Activated CD8-positive, alpha-beta memory T cell treated with anti-CD3 and anti-CD28 coated beads, Interleukin-2, amount 50 U/mL, for 4 hours (primary cell): ENCODE results near the gene MEF2D.

Experiments used
- DNase-seq: peaks from one replicate; pipeline ENCODE4 v3.0.0-alpha.2; 2020

MEF2D gene

DNA sequence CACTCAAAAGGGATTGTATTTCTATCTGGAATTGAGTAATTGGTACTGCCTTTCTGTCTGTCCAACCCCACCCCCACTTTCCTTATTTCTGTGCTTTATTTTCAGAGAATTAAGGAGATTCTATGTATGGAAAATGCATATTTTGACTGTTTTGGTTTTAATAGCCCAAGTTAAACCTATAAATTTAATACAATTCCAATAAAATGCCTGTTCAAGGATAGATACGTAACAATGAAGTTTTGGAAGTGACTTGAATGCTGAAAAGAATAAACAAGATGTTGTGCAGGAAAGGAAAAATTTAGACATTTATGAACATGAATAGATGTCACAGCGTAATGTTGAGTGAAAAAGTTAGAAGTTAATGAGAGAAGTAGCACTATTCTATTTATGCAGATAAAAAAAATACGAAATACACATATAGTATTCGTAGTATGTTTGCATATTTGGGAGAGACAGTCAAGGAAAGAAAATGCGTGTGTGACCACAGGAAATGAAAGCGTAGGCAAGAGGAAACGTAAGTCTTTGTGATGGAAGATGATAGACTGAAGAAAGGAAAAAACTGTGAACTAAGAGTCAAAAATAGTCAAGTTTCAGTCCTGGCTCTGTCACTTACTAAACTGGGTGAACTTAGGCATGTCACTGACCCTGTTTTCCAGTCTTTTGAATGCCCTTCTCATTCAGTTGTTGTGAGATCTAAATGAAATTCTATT, 62.1 kb downstream of the MEF2D start:
- no peak for DNase-seq

DNA sequence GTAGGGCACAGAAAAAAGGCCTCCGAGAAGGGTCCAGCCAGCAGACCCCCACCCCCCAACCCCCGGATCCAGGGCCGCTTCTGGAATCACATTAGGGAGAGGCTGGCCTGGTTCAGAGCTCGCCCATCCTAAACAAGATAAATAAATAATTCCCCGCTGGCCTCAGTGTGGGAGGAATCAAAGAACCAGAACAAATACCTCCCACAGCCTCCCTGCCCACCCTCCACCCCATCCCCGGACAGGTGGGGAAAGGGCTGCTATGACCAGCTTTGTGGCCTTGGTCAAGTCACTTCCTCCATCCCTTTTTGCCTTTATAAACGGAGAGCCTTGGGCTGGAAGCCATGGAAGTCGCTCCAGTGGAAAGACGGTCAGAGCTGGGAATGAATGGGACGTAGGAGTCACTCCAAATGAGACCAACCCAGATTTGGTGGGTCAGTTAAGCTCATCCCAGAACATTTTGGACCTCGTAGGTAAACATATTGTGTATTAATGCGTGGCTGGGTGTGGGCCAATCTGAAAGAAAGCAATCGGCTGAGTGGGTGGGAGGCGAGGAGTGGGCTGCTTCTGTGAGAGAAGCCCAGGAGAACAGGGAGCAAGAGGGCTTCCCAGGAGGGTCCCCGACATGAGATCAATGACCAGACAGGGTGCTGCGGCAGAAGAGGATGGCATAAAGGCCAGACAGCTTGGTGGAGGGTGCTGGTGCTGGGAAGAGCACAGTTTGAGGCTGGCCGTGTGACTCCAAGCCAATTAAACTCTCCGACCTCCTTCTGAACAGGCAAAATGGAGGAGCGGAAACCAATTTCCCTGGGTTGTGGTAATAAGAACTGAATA, 63.3 kb downstream of the MEF2D start:
- no peak for DNase-seq

DNA sequence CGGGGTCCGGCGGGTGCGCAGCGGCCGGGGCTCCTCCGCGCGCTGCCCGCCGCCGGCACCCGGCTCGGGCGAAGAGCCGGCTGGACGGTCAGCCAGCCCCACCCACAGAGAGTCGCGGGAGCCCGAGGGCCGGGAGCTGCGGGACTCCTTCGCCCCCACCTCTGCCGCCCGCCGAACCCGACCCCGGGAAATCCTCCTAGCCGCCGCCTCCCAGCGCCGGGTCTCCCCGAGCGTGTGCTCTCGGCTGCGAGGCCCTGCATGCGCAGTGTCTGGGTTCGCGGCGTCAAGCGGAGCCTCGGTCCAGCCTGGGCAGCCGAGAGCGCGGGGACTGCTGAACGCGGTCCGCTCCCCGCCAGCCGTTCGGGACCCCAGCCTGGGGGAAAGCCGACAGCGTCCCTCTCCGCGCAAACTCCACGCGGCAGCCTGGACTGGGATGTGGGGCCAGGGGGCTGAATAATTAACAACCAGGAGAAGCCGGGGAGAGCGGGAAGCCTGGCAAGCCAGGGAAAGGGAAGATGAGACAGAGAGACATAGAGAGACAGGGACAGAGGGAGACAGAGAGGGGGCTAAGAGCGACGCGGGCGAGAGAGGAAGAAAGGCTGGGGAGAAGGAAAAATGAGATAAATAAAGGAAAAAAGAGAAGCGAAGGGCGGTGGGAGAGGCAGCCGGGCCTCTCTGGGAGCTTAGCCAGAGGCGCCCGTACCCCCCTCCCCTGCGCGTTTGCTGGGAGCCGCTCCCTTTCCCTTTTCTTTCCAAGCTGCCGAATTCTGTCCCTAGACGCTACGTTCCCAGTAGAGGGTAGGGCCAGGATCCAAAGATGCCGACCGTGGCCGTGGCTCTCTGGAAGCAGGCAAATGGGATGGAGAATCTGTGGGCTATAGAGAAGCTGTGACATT, 64.2 kb downstream of the MEF2D start:
- no peak for DNase-seq

DNA sequence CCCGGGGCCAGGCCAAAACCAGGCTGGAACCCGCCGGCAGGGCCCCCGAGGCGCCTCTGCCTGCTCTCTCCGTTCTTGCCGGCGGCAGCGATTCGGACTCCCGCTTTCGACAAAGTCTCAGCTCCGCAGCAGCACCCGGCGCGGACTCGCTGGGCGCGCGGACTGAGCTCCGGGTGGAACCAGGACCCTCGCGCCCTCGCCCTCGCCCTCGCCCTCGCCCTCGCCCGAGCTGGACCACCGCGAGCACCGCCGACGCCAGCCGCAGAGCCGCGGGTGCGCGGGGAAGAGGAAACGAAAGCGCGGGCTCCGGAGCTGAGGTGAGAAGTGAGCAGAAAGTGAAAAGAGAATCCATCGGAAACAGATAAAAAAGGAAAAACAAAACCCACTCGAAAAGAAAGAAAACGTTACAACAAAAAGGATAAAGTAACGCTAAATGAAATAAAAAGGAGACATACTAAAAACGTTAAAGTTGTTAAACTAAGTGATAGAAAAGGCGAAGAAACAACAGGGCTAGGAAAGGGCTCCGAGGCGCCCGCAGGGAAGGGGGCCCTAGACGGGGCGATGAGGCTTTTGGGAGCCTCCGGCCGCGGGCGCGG, 64.9 kb downstream of the MEF2D start:
- no peak for DNase-seq

DNA sequence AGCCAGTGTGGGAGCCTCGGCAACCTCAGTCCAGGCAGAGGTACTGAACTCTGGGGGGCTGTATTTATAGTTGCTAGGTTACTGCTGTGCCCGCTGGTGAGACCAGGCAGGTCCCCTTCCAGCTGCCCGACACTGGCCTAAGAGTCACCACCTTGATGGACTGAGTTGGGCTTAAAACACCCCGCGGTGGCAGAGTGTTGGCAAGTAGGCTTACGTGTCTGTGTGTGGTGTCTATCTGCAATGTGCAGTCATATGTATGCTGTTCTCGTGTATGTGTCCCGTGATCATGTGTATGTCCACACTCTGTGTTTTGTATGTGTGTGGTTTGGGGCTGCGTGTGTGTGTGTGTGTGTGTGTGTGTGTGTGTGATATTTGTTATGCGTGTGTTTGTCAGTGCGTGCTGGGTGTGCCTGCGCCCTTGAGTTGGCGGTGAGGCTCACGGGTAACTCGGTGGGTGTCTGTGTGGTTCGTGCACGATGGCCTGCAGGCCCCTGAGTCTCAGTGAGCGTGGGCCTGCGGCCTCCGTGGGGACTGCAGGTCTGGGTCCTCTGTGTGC, 65.5 kb downstream of the MEF2D start:
- no peak for DNase-seq

DNA sequence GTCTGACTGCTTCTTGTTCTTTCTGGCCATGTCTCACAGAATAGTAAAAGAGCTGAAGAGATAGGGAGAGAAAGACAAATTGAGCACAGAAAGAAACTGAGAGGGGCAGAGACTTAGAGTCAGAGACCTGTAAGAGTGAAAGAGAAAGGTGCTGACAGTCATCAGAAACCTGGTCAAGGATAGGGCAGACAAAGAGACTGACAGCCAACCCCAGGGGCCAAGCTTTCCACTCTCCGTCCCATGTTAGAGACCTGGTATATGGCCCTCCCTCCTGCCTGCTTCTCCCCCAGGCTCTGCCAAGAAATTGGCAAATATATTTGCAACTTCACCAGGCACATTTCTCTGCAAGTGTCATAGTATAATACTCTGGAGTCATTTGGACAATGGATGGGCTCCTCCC, 67.0 kb downstream of the MEF2D start:
- DNase-seq: no peak

DNA sequence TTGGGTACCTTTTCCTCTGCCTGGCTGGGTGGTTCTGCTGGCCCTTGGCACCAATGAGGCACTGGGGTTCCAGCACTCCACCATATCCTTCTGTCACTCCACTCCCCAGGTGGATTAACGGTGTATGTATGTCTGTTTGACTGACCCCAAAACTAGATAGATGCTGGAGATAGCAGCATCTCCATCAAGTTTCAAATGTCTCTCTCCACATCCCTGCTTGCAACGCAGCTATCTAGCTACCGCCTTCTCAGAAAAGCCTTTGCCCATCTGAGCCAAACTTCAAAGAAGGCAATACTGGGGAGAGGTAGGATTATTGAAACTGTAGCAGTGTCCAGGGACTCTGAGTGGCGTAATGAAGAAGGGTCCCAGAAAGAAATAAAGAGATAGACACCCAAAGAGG, 67.5 kb downstream of the MEF2D start:
- no peak for DNase-seq

DNA sequence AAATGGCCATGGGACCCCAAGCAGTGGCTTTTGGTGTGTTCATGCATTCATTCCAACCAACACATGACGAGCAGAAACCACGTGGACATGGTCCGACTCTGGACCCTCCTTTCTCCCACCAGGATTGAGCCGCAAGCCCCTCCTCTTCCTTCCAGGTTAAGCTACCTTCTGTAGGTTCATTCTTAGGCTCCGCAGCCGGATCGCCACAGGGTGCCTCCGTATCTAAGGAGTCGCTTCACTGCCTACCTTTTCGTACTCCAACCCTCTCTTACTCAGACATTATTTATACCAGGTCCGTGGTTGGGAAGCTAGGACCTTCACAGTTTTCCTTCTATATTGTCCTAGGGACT, 67.9 kb downstream of the MEF2D start:
- no peak for DNase-seq

DNA sequence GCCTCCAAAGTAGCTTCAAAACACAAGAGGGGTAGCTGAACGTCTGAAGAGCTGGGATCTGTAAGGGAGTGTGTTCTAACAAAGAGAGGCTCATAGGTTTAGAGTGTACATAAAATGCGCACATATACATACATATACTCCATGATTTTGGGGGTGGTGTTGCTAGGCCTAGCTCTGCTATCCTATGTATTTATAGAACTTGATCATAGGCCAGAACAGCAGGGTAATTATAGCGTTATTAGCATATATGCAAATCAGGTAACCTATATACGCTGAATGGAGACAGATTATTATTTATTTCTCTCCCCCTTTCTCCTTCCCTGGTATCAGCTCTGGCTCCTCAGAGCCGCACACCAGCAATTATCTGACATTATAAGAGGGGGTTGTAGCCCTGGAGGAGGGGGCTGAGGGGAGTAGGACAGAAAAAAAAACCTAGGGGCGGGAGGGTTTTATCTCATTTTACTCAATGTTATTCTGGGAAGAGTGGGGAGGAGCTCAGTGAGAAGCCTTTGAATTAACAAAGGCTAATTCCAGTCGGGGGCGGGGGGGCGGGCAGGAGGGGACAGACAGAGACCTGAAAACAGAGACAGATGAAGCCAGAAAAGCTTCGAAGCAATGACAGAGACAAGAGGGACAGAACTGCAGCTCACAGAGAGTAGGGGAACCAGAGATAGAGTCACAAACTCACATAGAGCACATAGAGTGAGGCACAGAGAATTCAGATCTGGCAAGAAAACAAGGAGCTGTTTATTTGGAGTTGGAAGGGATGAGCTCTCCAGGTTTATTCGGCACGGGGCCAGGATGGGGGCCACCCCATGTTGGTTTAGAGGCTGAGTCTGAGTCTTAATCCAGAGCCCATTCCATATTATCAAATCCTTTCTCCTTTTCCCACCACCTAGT, 68.6 kb downstream of the MEF2D start:
- DNase-seq: no peak

DNA sequence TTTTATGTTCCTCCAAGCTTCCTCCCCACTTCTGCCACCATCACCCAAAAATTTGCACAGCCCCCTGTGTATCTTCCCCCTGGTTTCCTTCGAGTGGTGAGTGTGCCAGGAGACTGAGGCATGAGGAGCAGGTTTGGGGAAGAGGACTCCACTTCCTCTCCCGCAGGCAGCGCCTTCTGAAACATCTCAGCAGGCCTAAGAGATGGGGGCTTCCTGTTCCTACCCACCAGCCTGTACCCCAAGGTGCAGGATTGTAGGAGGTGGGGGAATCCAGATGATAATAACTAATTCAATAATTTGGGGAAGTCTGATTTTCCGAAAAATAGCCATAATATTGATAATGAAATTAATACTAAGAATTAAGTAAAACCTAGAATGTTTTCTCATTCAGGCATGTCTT, 69.2 kb downstream of the MEF2D start:
- no peak for DNase-seq

DNA sequence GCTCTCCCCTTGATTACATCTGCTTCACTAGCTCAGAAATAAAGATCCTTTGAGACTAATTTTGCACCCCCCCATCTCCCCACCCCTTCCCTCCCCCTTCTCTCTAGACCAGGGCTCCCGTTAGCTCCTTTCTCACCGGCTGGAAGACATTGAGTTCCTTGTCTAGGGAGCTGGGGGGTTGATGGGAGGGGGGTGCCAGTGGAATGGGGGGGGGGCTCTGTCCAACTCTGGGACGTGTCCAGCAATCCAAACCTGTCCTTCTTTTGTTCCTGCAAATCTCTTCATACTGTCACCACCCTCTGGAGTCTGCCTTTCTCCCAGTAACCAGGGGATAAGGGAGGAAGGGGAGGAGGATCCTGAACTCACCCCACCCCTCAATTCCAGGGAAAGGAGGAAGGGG, 69.7 kb downstream of the MEF2D start:
- no peak for DNase-seq

DNA sequence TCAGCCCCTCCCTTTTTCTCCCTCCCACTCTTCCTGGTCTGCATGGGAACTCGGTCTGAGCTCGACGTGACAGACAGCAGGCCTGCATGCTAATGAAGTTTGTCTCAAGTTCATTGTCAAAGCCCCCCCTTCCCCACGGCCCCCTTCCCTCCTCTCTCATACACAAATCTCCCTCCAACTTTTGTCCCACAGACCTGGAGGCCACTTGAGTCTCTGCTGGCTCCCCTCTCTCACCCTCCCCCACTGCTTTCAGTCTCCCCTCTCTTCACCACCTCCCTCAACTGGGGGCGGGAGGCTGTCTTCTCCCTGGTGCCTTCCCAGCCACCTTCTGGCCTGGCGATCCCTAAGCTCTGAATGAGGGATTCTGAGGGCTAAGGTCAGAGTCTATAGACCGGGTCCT, 70.3 kb downstream of the MEF2D start:
- no peak for DNase-seq

DNA sequence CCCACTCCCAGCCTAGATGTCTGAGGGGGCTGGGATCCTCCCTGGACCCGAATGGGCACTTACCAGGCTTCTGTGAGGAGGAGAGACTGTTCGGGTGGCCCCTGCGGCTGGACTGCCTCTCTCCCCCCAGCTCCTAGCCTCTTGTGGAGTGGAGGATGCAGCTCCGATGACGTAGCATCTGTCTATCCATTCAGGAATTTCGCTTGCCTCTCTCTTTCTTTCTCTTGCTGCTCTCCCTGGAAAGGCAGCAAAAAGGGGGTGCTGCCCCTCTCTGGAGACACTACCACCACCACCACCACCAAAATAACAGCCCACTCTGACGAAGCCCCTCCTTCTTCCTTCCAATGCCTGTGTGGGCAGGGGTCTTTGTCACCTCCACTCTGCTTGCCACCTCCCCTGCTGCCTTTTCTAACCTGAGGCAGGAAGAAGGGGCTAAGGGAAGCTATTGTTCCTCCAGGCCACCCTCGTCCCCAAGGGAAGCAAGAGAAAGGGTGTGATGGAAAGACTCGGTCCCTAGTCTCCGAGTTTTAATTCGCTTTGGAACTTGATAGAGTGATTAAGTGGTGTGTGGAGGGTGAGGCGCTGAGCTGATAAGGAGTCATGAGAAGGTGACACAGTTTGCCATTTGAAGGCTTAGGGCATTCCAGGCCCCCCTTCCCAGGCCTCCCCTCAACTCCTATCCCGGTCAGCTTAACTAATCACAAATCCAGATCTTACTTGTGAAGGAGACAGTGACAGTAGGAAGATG, 71.1 kb downstream of the MEF2D start:
- no peak for DNase-seq

DNA sequence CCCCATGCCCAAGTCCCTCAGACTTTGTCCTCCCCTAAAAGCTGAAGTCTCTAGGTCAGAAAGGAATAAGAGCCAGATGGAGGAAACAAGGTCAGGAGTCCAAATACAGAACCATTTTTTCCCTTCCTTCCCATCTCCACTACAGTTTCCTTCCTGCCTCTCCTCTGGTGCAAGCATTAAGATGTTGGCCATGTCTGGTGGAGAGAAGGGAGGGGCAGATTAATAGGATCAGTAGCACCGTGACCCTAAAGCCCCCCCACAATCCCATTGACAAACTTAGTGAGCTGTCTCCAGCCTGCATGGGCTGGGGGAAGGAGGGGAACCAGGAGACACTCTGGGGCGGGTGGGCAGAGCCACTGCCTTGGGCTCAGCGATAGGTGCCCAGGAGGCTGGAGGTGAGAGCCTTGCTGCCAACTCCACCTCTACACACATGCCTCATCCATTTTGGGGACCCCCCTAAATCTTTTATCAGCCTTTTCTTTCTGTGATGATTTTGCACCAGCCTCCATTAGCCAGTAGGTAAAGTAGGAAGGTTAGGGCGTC, 71.8 kb downstream of the MEF2D start:
- no peak for DNase-seq

DNA sequence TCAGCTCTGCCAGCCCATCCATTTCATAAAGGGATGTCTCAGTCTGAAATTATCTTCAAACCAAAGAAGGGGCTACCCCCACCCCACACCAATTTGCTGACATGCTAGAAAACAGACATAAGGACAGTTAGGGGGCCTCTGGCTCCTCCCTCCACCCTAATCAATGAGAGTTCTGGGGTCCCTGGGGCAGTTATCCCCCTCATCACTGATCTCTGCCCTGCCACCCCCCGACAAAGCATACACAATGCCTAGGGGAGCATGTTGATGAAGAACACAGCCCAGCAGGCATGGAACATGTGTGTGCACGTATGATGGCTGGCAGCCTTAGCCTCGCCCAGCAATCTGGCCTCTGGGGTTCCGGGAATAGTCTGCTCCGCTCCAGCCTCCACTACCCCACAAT, 72.6 kb downstream of the MEF2D start:
- DNase-seq: no peak

DNA sequence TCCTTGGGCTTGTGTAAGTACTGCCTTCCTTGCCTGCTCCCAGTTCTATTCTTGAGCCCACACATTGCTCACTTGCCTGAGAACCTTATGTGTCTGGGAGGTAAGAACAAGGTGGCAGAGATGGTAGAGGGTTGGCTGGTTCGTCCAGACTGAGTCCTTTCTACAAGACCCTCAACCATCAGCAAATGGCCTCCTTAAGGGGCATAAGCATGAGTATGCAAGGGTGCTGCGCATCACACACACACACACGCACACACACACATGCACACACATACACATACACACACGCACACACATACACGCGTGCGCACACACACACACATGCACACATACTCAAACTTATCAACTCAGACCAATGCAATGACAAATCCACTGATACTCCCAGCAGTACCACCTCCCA, 74.6 kb downstream of the MEF2D start:
- DNase-seq: no peak

DNA sequence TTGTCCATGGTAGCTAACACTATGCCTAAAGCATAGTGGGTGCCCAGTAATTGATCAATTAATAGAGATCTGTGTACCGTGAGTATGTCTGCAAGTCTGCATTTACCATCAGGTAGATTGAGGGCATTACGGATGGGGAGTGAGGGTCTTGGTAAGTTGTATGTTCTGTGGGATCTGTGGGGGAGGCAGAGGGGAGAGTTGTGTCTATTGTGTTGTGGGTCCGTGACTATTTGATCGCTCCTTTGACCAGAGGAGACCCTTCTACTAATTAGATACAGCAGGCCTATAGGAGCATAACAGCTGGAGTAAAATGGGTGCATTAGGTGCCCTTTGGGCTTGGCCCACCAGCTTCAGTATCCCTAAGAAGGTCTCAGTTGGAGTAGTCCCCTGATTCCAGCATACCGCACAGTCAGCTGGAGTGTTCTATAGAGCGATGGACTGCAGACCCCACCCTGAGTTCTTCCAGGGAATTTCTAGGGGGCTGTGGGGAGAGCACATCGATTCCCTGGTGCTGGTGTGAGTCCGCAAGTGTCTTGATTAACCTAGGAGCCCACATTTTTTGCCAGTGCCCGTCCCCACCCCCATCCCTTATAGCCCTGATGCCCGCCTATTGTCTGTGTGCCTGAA, 75.7 kb downstream of the MEF2D start:
- DNase-seq: no peak

DNA sequence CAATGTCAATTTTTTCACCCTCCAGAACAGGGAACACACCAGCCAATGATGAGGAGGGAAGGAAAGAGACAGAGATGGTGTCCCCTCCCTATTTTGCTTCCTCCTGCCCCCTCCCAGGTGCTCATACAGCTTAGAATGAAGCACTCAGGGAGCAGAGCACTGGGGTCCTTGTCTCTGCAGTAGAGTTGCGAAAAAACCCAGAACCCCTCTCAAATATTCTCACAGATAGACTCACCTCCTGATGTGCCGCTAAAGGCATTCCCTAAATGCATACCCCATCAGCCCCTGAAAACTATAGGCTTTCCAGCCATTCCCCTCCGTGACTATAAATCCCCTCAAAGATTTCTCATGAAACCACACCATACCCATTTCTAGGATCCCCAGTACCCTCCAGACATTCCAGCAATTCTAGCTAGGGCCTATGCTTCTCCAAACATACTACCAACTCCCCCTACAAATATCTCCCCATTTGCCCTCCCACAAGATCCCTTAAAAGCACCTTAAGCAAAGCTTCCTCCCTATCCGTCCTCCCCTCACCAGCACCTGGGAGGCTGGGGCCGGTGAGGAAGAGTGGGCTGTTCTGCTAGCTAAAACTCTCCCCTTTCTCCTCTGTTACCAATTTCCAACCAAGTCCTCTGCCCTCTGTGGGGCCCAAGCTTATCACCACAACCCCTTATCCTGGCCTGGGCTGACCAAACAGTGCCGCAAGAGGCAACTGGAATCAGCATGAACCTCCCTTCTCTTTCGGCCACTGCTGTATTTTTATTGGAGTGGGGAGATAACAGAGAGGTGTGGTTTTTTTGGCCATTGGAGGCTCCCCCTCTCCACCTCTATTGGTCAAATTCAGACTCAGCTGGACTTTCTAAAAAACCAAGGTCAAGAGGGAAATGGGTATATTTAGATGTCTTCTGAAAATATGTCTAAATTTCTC, 76.9 kb downstream of the MEF2D start:
- DNase-seq: no peak

DNA sequence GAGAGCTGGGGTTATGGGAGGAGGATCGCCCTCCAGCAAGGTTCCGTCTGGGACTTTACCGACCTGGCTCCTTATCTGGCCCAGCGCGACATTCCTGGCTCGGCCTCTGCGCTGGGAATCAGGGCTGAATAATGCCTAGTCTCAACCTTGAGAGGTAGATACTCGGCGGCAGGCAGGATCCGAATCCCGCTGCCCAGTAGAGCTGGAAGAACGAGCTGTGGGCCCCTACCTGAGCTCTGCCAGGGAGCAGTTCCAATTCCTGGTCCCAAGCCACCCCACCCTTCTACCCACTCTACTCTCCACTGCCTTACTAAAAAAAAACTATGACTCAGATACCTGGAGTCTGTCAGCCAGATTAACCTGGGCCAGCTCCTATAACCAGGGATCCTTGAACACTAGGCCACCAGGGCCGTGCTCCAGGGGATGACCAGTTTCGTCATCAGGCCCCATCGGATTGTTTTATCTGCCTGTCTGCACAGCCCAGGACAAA, 77.9 kb downstream of the MEF2D start:
- DNase-seq: no peak
